ENCODE data around the gene APPBP2.
"Not testable (repeated sequence)": the region's sequence is repeated elsewhere in the genome, so short reads cannot be mapped to it uniquely, and the experiment has no call there.

The APPBP2 gene

GRCh38 chr17:60422162-60422665 lies 103.8 kb downstream of the APPBP2 start, which contains the start of gene CHCT1:
TSS of gene CHCT1 (plus strand) at chr17:60422489. CDS start at chr17:60422593, 104 bp downstream.
- Histone ChIP-seq H3K4me1 (ENCODE audit: control insufficient read depth, low read length) (peaks cover 8% of the 10 kb centered on the region), H3K27ac (ENCODE audit: low read depth, low read length) (no peak within 1 kb of the TSS), H4K20me1 (ENCODE audit: control insufficient read depth, insufficient read depth, low read depth, low read length) (no peaks in the 10 kb centered on the region), H3F3A (ENCODE audit: control insufficient read depth, insufficient read depth) (no peaks in the 10 kb centered on the region), H3K36me3 (ENCODE audit: control insufficient read depth, low read length) (no peaks in the 10 kb centered on the region), H3K4me2 (ENCODE audit: low read length) (peak within 1 kb of the TSS; percentile 84), H3K9me3 (ENCODE audit: control insufficient read depth, insufficient read depth, low read length) (no peaks in the 10 kb centered on the region), H3K9me2 (replicated peaks; ENCODE audit: control insufficient read depth, low read length) (no peaks in the 10 kb centered on the region), H3K4me3 (ENCODE audit: low read length) (peak within 1 kb of the TSS; percentile 71), H3K79me2 (ENCODE audit: control insufficient read depth, low read length) (no peaks in the 10 kb centered on the region), H3K27me3 (ENCODE audit: control insufficient read depth, low read length) (peaks cover 3% of the 10 kb centered on the region)
- TF ChIP-seq EZH2phosphoT487 (IDR thresholded peaks at IDR 0.05; ENCODE audit: borderline replicate concordance, low read length) (no peak), CTCF (IDR thresholded peaks at IDR 0.05; ENCODE audit: low read depth, low read length, poor library complexity, severe bottlenecking) (no peak)

- Histone ChIP-seq H3K4me2 (ENCODE audit: low read length) (peak overlapping the region; percentile 84), H3F3A (ENCODE audit: control insufficient read depth, insufficient read depth) (no peaks in the 10 kb centered on the region), H3K4me1 (ENCODE audit: control insufficient read depth, low read length) (peaks cover 8% of the 10 kb centered on the region), H3K79me2 (ENCODE audit: control insufficient read depth, low read length) (no peaks in the 10 kb centered on the region), H4K20me1 (ENCODE audit: control insufficient read depth, insufficient read depth, low read depth, low read length) (no peaks in the 10 kb centered on the region), H3K4me3 (ENCODE audit: low read length) (peak overlapping the region; percentile 71), H3K36me3 (ENCODE audit: control insufficient read depth, low read length) (no peaks in the 10 kb centered on the region), H3K9me3 (ENCODE audit: control insufficient read depth, insufficient read depth, low read length) (no peaks in the 10 kb centered on the region), H3K27ac (ENCODE audit: low read depth, low read length) (no peak overlapping the region), H3K27me3 (ENCODE audit: control insufficient read depth, low read length) (peaks cover 3% of the 10 kb centered on the region), H3K9me2 (replicated peaks; ENCODE audit: control insufficient read depth, low read length) (no peaks in the 10 kb centered on the region)
- no peak for TF ChIP-seq EZH2phosphoT487 (IDR thresholded peaks at IDR 0.05; ENCODE audit: borderline replicate concordance, low read length)
- TF ChIP-seq CTCF (IDR thresholded peaks at IDR 0.05; ENCODE audit: low read depth, low read length, poor library complexity, severe bottlenecking) = peak; percentile 100
Measured at GRCh38 chr17:60421273-60422161, 104.5 kb downstream of the APPBP2 start.

GRCh38 chr17:60419875-60420274 lies 106.2 kb downstream of the APPBP2 start:
- H3K9me2 ChIP-seq (replicated peaks; ENCODE audit: control insufficient read depth, low read length); H3F3A ChIP-seq (ENCODE audit: control insufficient read depth, insufficient read depth); H3K27me3 ChIP-seq (ENCODE audit: control insufficient read depth, low read length); H3K27ac ChIP-seq (ENCODE audit: low read depth, low read length); H3K9me3 ChIP-seq (ENCODE audit: control insufficient read depth, insufficient read depth, low read length); H3K4me3 ChIP-seq (ENCODE audit: low read length); H3K4me1 ChIP-seq (ENCODE audit: control insufficient read depth, low read length); H3K36me3 ChIP-seq (ENCODE audit: control insufficient read depth, low read length); H3K79me2 ChIP-seq (ENCODE audit: control insufficient read depth, low read length); H3K4me2 ChIP-seq (ENCODE audit: low read length); H4K20me1 ChIP-seq (ENCODE audit: control insufficient read depth, insufficient read depth, low read depth, low read length): not testable (repeated sequence)

- not testable (repeated sequence) for H3K4me1 ChIP-seq (ENCODE audit: control insufficient read depth, low read length); H3K36me3 ChIP-seq (ENCODE audit: control insufficient read depth, low read length); H3K4me2 ChIP-seq (ENCODE audit: low read length); H3K27me3 ChIP-seq (ENCODE audit: control insufficient read depth, low read length); H3F3A ChIP-seq (ENCODE audit: control insufficient read depth, insufficient read depth); H4K20me1 ChIP-seq (ENCODE audit: control insufficient read depth, insufficient read depth, low read depth, low read length); H3K9me2 ChIP-seq (replicated peaks; ENCODE audit: control insufficient read depth, low read length); H3K27ac ChIP-seq (ENCODE audit: low read depth, low read length); H3K9me3 ChIP-seq (ENCODE audit: control insufficient read depth, insufficient read depth, low read length); H3K4me3 ChIP-seq (ENCODE audit: low read length); H3K79me2 ChIP-seq (ENCODE audit: control insufficient read depth, low read length)
Measured at GRCh38 chr17:60419003-60419402, 107.0 kb downstream of the APPBP2 start.
